Esophagus (tissue), 2 donors: ENCODE results near the gene COPS2. TPM values are rescaled to one million over a fixed set of nuclear protein-coding genes. Genes with fewer than 3 reads are reported as not detected.

ENCODE experiments used
- H3K27ac ChIP-seq, 2 donors: one replicate each; pipeline ENCODE4 v1.5.1; 2013; ENCODE audit warnings: low read depth in 2 of 2, mild to moderate bottlenecking in 2 of 2, inconsistent platforms in 1 of 2, low read length in 1 of 2, moderate library complexity in 1 of 2
- H3K27me3 ChIP-seq, 2 donors: one replicate each; pipeline ENCODE4 v1.6.1; 2013; ENCODE audit warnings: low read length in 2 of 2, control low read depth in 1 of 2, mild to moderate bottlenecking in 1 of 2; ENCODE audit not compliant: insufficient read depth in 2 of 2, control insufficient read depth in 1 of 2
- H3K36me3 ChIP-seq, 2 donors: one replicate each; pipeline ENCODE4 v1.6.1; 2013; ENCODE audit warnings: low read length in 1 of 2; ENCODE audit not compliant: control insufficient read depth in 2 of 2, insufficient read depth in 2 of 2
- H3K4me1 ChIP-seq, 2 donors: one replicate each; pipeline ENCODE4 v1.6.1; 2013; ENCODE audit warnings: low read length in 1 of 2; ENCODE audit not compliant: control insufficient read depth in 2 of 2, insufficient read depth in 2 of 2
- H3K4me3 ChIP-seq, 2 donors: one replicate each; pipeline ENCODE4 v1.5.1; 2013; ENCODE audit warnings: low read length in 2 of 2, mild to moderate bottlenecking in 2 of 2, low read depth in 1 of 2, moderate library complexity in 1 of 2
- H3K9me3 ChIP-seq, 2 donors: one replicate each; pipeline ENCODE4 v1.6.1; 2013; ENCODE audit warnings: mild to moderate bottlenecking in 2 of 2, low read depth in 1 of 2, low read length in 1 of 2, moderate library complexity in 1 of 2; ENCODE audit not compliant: control insufficient read depth in 2 of 2, insufficient read depth in 1 of 2
- WGBS, 2 donors: extraction: QIAGEN DNeasy Blood & Tissue Kit; methylation state at CpG; one replicate each; pipeline ENCODE4 v1.1.7; 2013; 5-methylcytosine and 5-hydroxymethylcytosine counted together
- polyA plus RNA-seq, 2 donors: library from polyadenylated mRNA; stranded (reverse); fragments of 200-250 nt; gene quantifications; one replicate each; pipeline ENCODE4 v1.2.3, GENCODE V29; 2013
- donor health status: healthy with polysubstance abuse.
- donor health status: Bipolar disorder and iron deficiency.

COPS2 gene
- polyA plus RNA-seq, 2 donors = 35.8 to 44.1 TPM

GRCh38 chr15:49145651-49146609 is 9.5 kb downstream of the COPS2 start:
- H3K36me3 ChIP-seq = peaks cover 0 to 4% of the 10 kb centered on the region in 2 donors
- no peak overlapping the region for H3K4me3 ChIP-seq
- H3K9me3 ChIP-seq = no peaks in the 10 kb centered on the region
- no peak overlapping the region for H3K27ac ChIP-seq
- WGBS, 2 donors = 23 to 25% methylated on average over 3 of the region's 3 CpGs
- no peaks in the 10 kb centered on the region for H3K27me3 ChIP-seq
- H3K4me1 ChIP-seq = no peaks in the 10 kb centered on the region

DNA sequence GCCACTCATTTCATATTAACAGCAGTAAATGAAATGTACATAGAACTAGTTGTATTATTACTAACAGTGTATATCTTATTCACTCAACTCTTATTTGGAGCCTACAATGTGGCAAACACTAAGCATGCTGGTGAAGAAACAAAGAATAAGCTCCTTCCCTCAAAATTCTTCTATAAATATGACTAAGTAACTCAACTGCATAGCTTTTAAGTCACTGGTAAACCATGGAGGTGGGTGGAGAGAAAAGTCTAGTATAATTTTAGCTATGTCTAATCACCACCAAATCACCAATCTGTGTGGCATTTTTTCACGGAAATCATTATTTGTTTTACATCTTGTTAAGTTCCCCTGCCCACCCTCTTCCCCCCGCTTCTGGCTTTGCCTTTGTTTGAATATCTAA is 17.5 kb downstream of the COPS2 start:
- no peaks in the 10 kb centered on the region for H3K9me3 ChIP-seq
- no peaks in the 10 kb centered on the region for H3K4me1 ChIP-seq
- peaks cover 0 to 1% of the 10 kb centered on the region in 2 donors for H3K36me3 ChIP-seq
- H3K27ac ChIP-seq = no peak overlapping the region
- H3K27me3 ChIP-seq = no peaks in the 10 kb centered on the region
- no peak overlapping the region for H3K4me3 ChIP-seq
- 74 to 79% methylated on average over 2 of the region's 2 CpGs for WGBS, 2 donors

- WGBS, 2 donors = 64 to 65% methylated on average over 3 of the region's 3 CpGs
- H3K9me3 ChIP-seq = no peaks in the 10 kb centered on the region
- H3K27ac ChIP-seq = no peak overlapping the region
- no peaks in the 10 kb centered on the region for H3K27me3 ChIP-seq
- H3K36me3 ChIP-seq = no peaks in the 10 kb centered on the region
- no peak overlapping the region for H3K4me3 ChIP-seq
- H3K4me1 ChIP-seq = no peaks in the 10 kb centered on the region
Measured at GRCh38 chr15:49135911-49136310, 19.5 kb downstream of the COPS2 start.

DNA sequence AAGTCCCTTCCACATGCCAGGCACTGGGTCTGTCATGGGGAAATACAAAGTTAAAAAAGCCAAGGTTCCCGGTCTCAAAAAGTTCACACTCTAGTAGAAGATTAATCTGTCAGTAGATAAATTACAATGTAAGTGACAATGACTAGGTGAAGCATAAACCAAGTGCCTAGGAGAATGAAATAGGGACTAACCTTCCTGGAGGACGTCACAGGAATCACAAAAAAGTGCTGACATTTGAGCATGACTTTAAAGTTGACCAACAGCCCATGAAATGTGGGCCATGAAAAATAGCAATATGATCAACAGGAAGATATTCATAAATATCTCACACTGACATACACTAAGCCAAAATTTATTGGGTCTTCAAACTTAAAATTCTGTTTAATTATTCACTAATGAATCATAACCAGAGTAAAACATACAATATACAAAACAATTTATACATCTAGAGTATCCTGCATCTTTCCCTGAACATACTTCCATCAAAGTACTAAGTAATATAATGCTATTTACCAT is 20.0 kb downstream of the COPS2 start:
- H3K27me3 ChIP-seq = no peaks in the 10 kb centered on the region
- H3K4me1 ChIP-seq = no peaks in the 10 kb centered on the region
- WGBS, 2 donors = 64 to 68% methylated on average over 2 of the region's 2 CpGs
- no peak overlapping the region for H3K27ac ChIP-seq
- no peaks in the 10 kb centered on the region for H3K9me3 ChIP-seq
- H3K4me3 ChIP-seq = no peak overlapping the region
- no peaks in the 10 kb centered on the region for H3K36me3 ChIP-seq

- Histone ChIP-seq H3K4me1 (no peaks in the 10 kb centered on the region), H3K27me3 (no peaks in the 10 kb centered on the region), H3K4me3 (no peak overlapping the region), H3K27ac (no peak overlapping the region), H3K9me3 (no peaks in the 10 kb centered on the region), H3K36me3 (no peaks in the 10 kb centered on the region)
- WGBS, 2 donors = 74% methylated on average over 5 of the region's 5 CpGs
Measured at GRCh38 chr15:49134683-49135341, 20.6 kb downstream of the COPS2 start.

DNA sequence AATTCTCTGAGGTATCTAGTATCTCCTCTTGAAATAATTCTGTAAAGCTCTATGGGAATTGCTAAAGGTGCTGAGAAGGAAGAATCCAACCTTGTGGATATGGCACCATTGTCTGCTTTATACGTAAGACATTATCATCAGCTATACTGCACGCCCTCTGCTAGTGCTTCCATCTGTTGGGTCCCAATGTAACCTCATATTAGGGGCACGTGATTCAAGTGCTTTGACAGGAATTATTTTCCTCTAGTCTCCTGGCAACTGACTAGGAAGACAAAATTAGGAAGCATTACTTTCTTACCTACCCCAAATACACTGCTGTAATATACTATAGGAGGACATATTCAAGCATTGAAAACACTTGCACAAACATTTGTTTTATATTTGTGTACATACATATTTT is 24.0 kb downstream of the COPS2 start:
- Histone ChIP-seq H3K27ac (no peak overlapping the region), H3K4me3 (no peak overlapping the region), H3K4me1 (no peaks in the 10 kb centered on the region), H3K36me3 (no peaks in the 10 kb centered on the region), H3K27me3 (no peaks in the 10 kb centered on the region), H3K9me3 (no peaks in the 10 kb centered on the region)
- WGBS, 2 donors = 82 to 86% methylated on average over 3 of the region's 3 CpGs

DNA sequence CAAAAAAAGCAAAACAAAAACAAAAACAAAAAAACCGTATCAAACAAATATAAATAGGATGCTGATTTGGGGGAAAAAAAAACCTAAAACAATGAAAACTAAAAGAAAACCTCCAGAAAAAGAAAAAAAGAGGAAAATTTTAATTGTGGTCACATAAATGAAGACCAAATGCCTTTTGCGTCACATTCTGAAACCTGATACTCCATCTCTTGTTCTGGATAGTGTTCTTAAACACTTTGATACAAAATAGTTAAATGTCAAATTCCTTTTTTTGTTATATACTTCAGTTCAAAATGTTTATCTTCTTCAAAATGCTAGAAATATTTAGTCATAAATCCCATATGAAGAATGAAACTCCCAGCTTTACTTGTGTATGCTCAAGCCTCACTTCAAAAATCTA is 31.0 kb downstream of the COPS2 start:
- no peaks in the 10 kb centered on the region for H3K4me1 ChIP-seq
- H3K27ac ChIP-seq = no peak overlapping the region
- 65 to 77% methylated on average over 2 of the region's 2 CpGs for WGBS, 2 donors
- no peak overlapping the region for H3K4me3 ChIP-seq
- no peaks in the 10 kb centered on the region for H3K36me3 ChIP-seq
- no peaks in the 10 kb centered on the region for H3K9me3 ChIP-seq
- no peaks in the 10 kb centered on the region for H3K27me3 ChIP-seq

DNA sequence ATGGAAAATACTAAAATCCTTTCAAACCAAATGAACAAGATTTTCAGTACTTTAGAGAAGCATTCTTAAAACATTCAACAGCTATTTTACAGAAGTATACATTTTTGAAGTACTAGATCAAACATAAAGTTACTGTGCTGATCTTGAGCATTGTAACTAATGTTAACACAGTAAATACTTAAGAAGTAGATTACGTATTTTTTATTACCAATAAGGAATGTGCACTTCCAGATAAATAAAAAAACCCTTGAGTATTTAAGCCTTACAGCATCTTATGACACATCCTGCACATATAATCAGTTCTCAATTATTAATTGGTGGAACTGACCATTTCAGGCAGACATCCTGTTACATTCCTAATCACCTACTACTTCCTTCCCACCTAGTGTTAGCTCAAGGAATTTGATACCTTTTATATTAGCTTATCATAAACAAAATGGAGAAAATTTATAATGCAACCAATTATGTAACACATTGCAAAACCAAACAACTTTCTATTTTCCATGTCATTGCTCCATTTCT is 32.8 kb downstream of the COPS2 start:
- H3K27me3 ChIP-seq = no peaks in the 10 kb centered on the region
- H3K9me3 ChIP-seq = no peaks in the 10 kb centered on the region
- H3K4me3 ChIP-seq = no peak overlapping the region
- no peaks in the 10 kb centered on the region for H3K4me1 ChIP-seq
- no peak overlapping the region for H3K27ac ChIP-seq
- 86 to 88% methylated on average over 1 of the region's 1 CpG for WGBS, 2 donors
- no peaks in the 10 kb centered on the region for H3K36me3 ChIP-seq

DNA sequence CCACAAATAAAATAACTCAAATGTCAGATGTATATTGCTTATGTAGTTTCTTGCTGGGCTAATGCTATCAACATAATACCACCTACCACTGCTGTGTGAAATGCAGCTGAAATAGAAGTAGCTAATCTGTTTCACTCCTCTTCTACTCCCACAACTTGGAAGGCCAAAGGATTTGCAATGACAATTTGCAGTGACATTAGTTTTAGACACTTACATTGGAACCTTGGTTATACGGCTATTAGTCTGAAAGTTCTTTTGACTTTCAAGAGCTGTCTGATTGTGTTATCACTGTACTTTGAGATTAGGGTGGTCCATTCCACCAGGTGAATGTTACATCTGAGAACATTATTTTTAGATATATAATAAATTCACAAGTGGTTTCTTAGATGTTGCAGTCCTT is 33.5 kb downstream of the COPS2 start:
- Histone ChIP-seq H3K27ac (no peak overlapping the region), H3K36me3 (no peaks in the 10 kb centered on the region), H3K4me1 (no peaks in the 10 kb centered on the region), H3K9me3 (no peaks in the 10 kb centered on the region), H3K27me3 (no peaks in the 10 kb centered on the region), H3K4me3 (no peak overlapping the region)
- WGBS, 2 donors = 87 to 91% methylated on average over 1 of the region's 1 CpG
